ENCODE data around the gene FBXW8. TPM values are rescaled to one million over a fixed set of nuclear protein-coding genes. Genes with fewer than 3 reads are reported as not detected.

Gene FBXW8
- total RNA-seq, 1 experiment from 2014 or later = 12.1 TPM

GRCh38 chr12:116887244-116887643, 23.5 kb upstream of the FBXW8 start:
- no TSS peak for BruUV-seq (replicated peaks)
- POLR2A ChIA-PET (ENCODE audit: unreplicated experiment) = no interaction called here

GRCh38 chr12:116887897-116888296, 22.9 kb upstream of the FBXW8 start:
- Histone ChIP-seq H3K9me3 (ENCODE audit: low read length) (no peaks in the 10 kb centered on the region), H3K79me2 (ENCODE audit: low read length) (no peaks in the 10 kb centered on the region), H3K9ac (ENCODE audit: low read length) (no peak overlapping the region), H2AFZ (ENCODE audit: low read length) (no peak overlapping the region), H3K4me2 (ENCODE audit: low read length) (no peak overlapping the region), H3F3A (ENCODE audit: low read length, unreplicated experiment) (no peaks in the 10 kb centered on the region), H3K4me3 (ENCODE audit: low read length) (no peak overlapping the region), H3K9me2 (replicated peaks; ENCODE audit: low read length) (no peaks in the 10 kb centered on the region), H3K27ac (ENCODE audit: low read length) (no peak overlapping the region), H3K36me3 (ENCODE audit: low read depth, low read length) (no peaks in the 10 kb centered on the region), H3K27me3 (ENCODE audit: low read length) (no peaks in the 10 kb centered on the region), H4K20me1 (ENCODE audit: low read length) (no peaks in the 10 kb centered on the region), H3K4me1 (ENCODE audit: insufficient read depth, low read length) (no peaks in the 10 kb centered on the region)
- ChIA-PET POLR2A (ENCODE audit: unreplicated experiment) (no interaction called here), CTCF (interaction anchor here (0.6 kb wide), 1 partner anchor 315 kb away, joined by 3 read pairs; no protein-coding TSS in a partner anchor)
- TF ChIP-seq EZH2 (IDR thresholded peaks at IDR 0.05; ENCODE audit: low read length, unreplicated experiment) (no peak), CTCF (conservative IDR thresholded peaks at IDR 0.05; ENCODE audit: low read depth, low read length) (no peak), EZH2phosphoT487 (IDR thresholded peaks at IDR 0.05; ENCODE audit: borderline replicate concordance, low read length) (no peak)
- no TSS peak for BruUV-seq (replicated peaks)
- ATAC-seq = no peak
- no peak for DNase-seq
- intact Hi-C loops (cut with micrococcal nuclease) = no loop called here

More at GRCh38 chr12:116887244-116887643, 23.5 kb upstream of the FBXW8 start:
- H3K27me3 ChIP-seq (ENCODE audit: low read length) = peaks cover 3% of the 10 kb centered on the region; the same call in 1 of the 2 replicates
- H2AFZ ChIP-seq (ENCODE audit: low read length) = no peak overlapping the region
- no peak overlapping the region for H3K9ac ChIP-seq (ENCODE audit: low read length)
- no peak overlapping the region for H3K4me2 ChIP-seq (ENCODE audit: low read length)
- intact Hi-C loops (cut with micrococcal nuclease) = no loop called here
- H3K4me3 ChIP-seq (ENCODE audit: low read length) = no peak overlapping the region
- no peaks in the 10 kb centered on the region for H3K4me1 ChIP-seq (ENCODE audit: insufficient read depth, low read length)
- TF ChIP-seq EZH2 (IDR thresholded peaks at IDR 0.05; ENCODE audit: low read length, unreplicated experiment) (no peak), CTCF (conservative IDR thresholded peaks at IDR 0.05; ENCODE audit: low read depth, low read length) (no peak), EZH2phosphoT487 (IDR thresholded peaks at IDR 0.05; ENCODE audit: borderline replicate concordance, low read length) (no peak)
- no peaks in the 10 kb centered on the region for H3K9me3 ChIP-seq (ENCODE audit: low read length)
- no peaks in the 10 kb centered on the region for H3K9me2 ChIP-seq (replicated peaks; ENCODE audit: low read length)
- CTCF ChIA-PET = interaction anchor here (0.6 kb wide), 1 partner anchor 314 kb away, joined by 3 read pairs; no protein-coding TSS in a partner anchor
- DNase-seq (no peak), ATAC-seq (no peak)
- H3K27ac ChIP-seq (ENCODE audit: low read length) = no peak overlapping the region
- no peaks in the 10 kb centered on the region for H3K36me3 ChIP-seq (ENCODE audit: low read depth, low read length)
- H3K79me2 ChIP-seq (ENCODE audit: low read length) = no peaks in the 10 kb centered on the region
- no peaks in the 10 kb centered on the region for H4K20me1 ChIP-seq (ENCODE audit: low read length)
- no peaks in the 10 kb centered on the region for H3F3A ChIP-seq (ENCODE audit: low read length, unreplicated experiment)

GRCh38 chr12:116890330-116890729, 20.4 kb upstream of the FBXW8 start:
- TF ChIP-seq EZH2phosphoT487 (IDR thresholded peaks at IDR 0.05; ENCODE audit: borderline replicate concordance, low read length) = no peak
- no peak for TF ChIP-seq EZH2 (IDR thresholded peaks at IDR 0.05; ENCODE audit: low read length, unreplicated experiment)
- no peak for TF ChIP-seq CTCF (conservative IDR thresholded peaks at IDR 0.05; ENCODE audit: low read depth, low read length)

More at GRCh38 chr12:116890330-116890729, 20.4 kb upstream of the FBXW8 start:
- Histone ChIP-seq H4K20me1 (ENCODE audit: low read length) (no peaks in the 10 kb centered on the region), H3K4me1 (ENCODE audit: insufficient read depth, low read length) (no peaks in the 10 kb centered on the region), H3K9me3 (ENCODE audit: low read length) (no peaks in the 10 kb centered on the region), H3K4me2 (ENCODE audit: low read length) (no peak overlapping the region), H3K9ac (ENCODE audit: low read length) (no peak overlapping the region), H2AFZ (ENCODE audit: low read length) (no peak overlapping the region), H3K36me3 (ENCODE audit: low read depth, low read length) (no peaks in the 10 kb centered on the region), H3K27me3 (ENCODE audit: low read length) (no peaks in the 10 kb centered on the region), H3F3A (ENCODE audit: low read length, unreplicated experiment) (no peaks in the 10 kb centered on the region), H3K79me2 (ENCODE audit: low read length) (no peaks in the 10 kb centered on the region), H3K27ac (ENCODE audit: low read length) (no peak overlapping the region), H3K4me3 (ENCODE audit: low read length) (no peak overlapping the region), H3K9me2 (replicated peaks; ENCODE audit: low read length) (no peaks in the 10 kb centered on the region)
- no peak for DNase-seq
- intact Hi-C loops (cut with micrococcal nuclease) = no loop called here
- no peak for ATAC-seq
- BruUV-seq (replicated peaks) = no TSS peak
- POLR2A ChIA-PET (ENCODE audit: unreplicated experiment) = interaction anchor here (0.5 kb wide), 1 partner anchor 288 kb away, joined by 3 read pairs; no protein-coding TSS in a partner anchor
- CTCF ChIA-PET = no interaction called here
